Pancreas (tissue), 10 donors: ENCODE measurements around the gene RNF214. TPM values are rescaled to one million over a fixed set of nuclear protein-coding genes. Genes with fewer than 3 reads are reported as not detected.

Source experiments
- ATAC-seq, 4 donors: fragments of 200-7000 bp; cut with Tn5 transposase; one replicate each; pipeline versions ENCODE4 v1.8.0 to v1.9.1; 2020; ENCODE audit warnings: mild to moderate bottlenecking in 4 of 4, moderate library complexity in 4 of 4
- DNase-seq, 6 donors: peaks; one replicate each; pipeline ENCODE4 v3.0.0-alpha.2; 2020
- FAIRE-seq: peaks from 2 replicates; lab custom pipeline; 2012; peaks lifted over from hg19 to GRCh38; lab: Jason Lieb, UNC
- H3K27ac ChIP-seq, 4 donors: fragments of 200-600 bp; sonication (generic); 1 replicate in 3 of 4; 2 replicates in 1 of 4; pipeline versions ENCODE4 v1.5.0 to v1.8.0; 2020
- H3K27me3 ChIP-seq, 4 donors: fragments of 200-600 bp; one replicate each; pipeline ENCODE4 v1.8.0; 2021
- H3K36me3 ChIP-seq, 3 donors: fragments of 200-600 bp; sonication (generic) in 1 of 3; one replicate each; pipeline versions ENCODE4 v1.5.0 to v1.8.0; 2020 to 2021
- H3K4me1 ChIP-seq, 3 donors: fragments of 200-600 bp; one replicate each; pipeline ENCODE4 v1.8.0; 2021
- H3K4me3 ChIP-seq, 4 donors: fragments of 200-600 bp; sonication (generic) in 2 of 4; one replicate each; pipeline versions ENCODE4 v1.5.0 to v1.8.0; 2020 to 2021
- H3K9me3 ChIP-seq, 4 donors: fragments of 200-600 bp; one replicate each; pipeline ENCODE4 v1.8.0; 2021
- CTCF ChIP-seq, 4 donors: fragments of 200-600 bp; sonication (generic) in 3 of 4; IDR thresholded peaks; one replicate each; pipeline versions ENCODE4 v1.5.0 to v1.8.0; 2021; ENCODE audit warnings: antibody characterized with exemption in 4 of 4
- WGBS, 2 donors: extraction: QIAGEN DNeasy Blood & Tissue Kit; methylation state at CpG; one replicate each; pipeline ENCODE4 v1.1.7; 2013; 5-methylcytosine and 5-hydroxymethylcytosine counted together
- intact Hi-C, 3 donors: fragments of 100-400 bp; cut with DNase I; formaldehyde crosslinking; loops; one replicate each; pipeline versions ENCODE4 v1.11.1 to v1.14.2; 2022
- polyA plus RNA-seq, 2 donors: library from polyadenylated mRNA; stranded (reverse); fragments of 200-250 nt; gene quantifications; one replicate each; pipeline ENCODE4 v1.2.3, GENCODE V29; 2013
- total RNA-seq, 6 donors: library from RNA; stranded (reverse); fragmentation: NEBNext Ultra II Directional in 4 of 6; extraction: Animal tissue kit (Norgen Biotek cat#: 25700) in 4 of 6; gene quantifications; one replicate each; pipeline versions ENCODE4 v1.2.1 to v1.2.4, GENCODE V29; 2021 to 2023
- donor health status: healthy with polysubstance abuse.
- donor health status: DM: no; HTN: no; CAD: no; lungs with moderate emphysema.
- donor health status: DM: no; HTN: no; CAD: no.
- donor health status: control.
- donor health status: control.
- donor health status: Bipolar disorder and iron deficiency.
- donor health status: DM: yes; HTN: yes; CAD: no.
- donor health status: DM: no; HTN: no; CAD: no.
- donor health status: DM: no; HTN: no; CAD: no.
- donor health status: DM: yes; HTN: yes; CAD: no.

The RNF214 gene
- total and polyA plus RNA-seq, 8 donors = 14.0 to 23.8 (median 19.0) TPM

GRCh38 chr11:117217141-117218084, 15.1 kb upstream of the RNF214 start:
- FAIRE-seq (no peak), ATAC-seq (no peak), DNase-seq (peak in 2 of 6 donors; percentile 8 to 35)
- peaks cover 22 to 31% (median 27%) of the 10 kb centered on the region in 3 donors for H3K4me1 ChIP-seq
- intact Hi-C loops = no loop called here
- peaks cover 0 to 18% (median 0%) of the 10 kb centered on the region in 3 donors for H3K36me3 ChIP-seq
- 72 to 89% methylated on average over 11 of the region's 11 CpGs for WGBS, 2 donors
- H3K27me3 ChIP-seq = no peaks in the 10 kb centered on the region
- no peak overlapping the region for H3K4me3 ChIP-seq
- H3K27ac ChIP-seq = no peak overlapping the region
- no peaks in the 10 kb centered on the region for H3K9me3 ChIP-seq
- no peak for TF ChIP-seq CTCF (IDR thresholded peaks at IDR 0.05)

- 36 to 73% methylated on average over 15 of the region's 15 CpGs for WGBS, 2 donors
- DNase-seq (peak in 5 of 6 donors; percentile 9 to 53 (median 26)), ATAC-seq (peak in 1 of 4 donors; percentile 51), FAIRE-seq (no peak)
- intact Hi-C loops = no loop called here
- H3K4me1 ChIP-seq = peaks cover 22 to 31% (median 27%) of the 10 kb centered on the region in 3 donors
- H3K27ac ChIP-seq = no peak overlapping the region
- TF ChIP-seq CTCF (IDR thresholded peaks at IDR 0.05) = no peak
- H3K36me3 ChIP-seq = peaks cover 0 to 23% (median 0%) of the 10 kb centered on the region in 3 donors
- H3K27me3 ChIP-seq = no peaks in the 10 kb centered on the region
- no peaks in the 10 kb centered on the region for H3K9me3 ChIP-seq
- H3K4me3 ChIP-seq = no peak overlapping the region
Measured at GRCh38 chr11:117218133-117218915, 14.1 kb upstream of the RNF214 start.

GRCh38 chr11:117219001-117219400, 13.5 kb upstream of the RNF214 start:
- FAIRE-seq (no peak), ATAC-seq (peak in 1 of 4 donors; percentile 34), DNase-seq (peak in 3 of 6 donors; percentile 10 to 49 (median 40))
- Histone ChIP-seq H3K27me3 (no peaks in the 10 kb centered on the region), H3K4me3 (no peak overlapping the region), H3K36me3 (peaks cover 0 to 29% (median 0%) of the 10 kb centered on the region in 3 donors), H3K9me3 (no peaks in the 10 kb centered on the region), H3K4me1 (peaks cover 22 to 31% (median 27%) of the 10 kb centered on the region in 3 donors), H3K27ac (no peak overlapping the region)
- intact Hi-C loops = no loop called here
- WGBS, 2 donors = 49 to 61% methylated on average over 9 of the region's 9 CpGs
- no peak for TF ChIP-seq CTCF (IDR thresholded peaks at IDR 0.05)

- Histone ChIP-seq H3K4me1 (peaks cover 22 to 31% (median 27%) of the 10 kb centered on the region in 3 donors), H3K27me3 (no peaks in the 10 kb centered on the region), H3K36me3 (peaks cover 0 to 29% (median 0%) of the 10 kb centered on the region in 3 donors), H3K9me3 (no peaks in the 10 kb centered on the region), H3K4me3 (no peak overlapping the region), H3K27ac (no peak overlapping the region)
- FAIRE-seq = no peak
- intact Hi-C loops = no loop called here
- TF ChIP-seq CTCF (IDR thresholded peaks at IDR 0.05) = no peak
- ATAC-seq = no peak
- DNase-seq = peak in 1 of 6 donors; percentile 47
- 64 to 83% methylated on average over 8 of the region's 8 CpGs for WGBS, 2 donors
Measured at GRCh38 chr11:117219455-117219854, 13.0 kb upstream of the RNF214 start.
